Esophagus muscularis mucosa (tissue), 4 donors: ENCODE results near the gene OR2A42. TPM values are rescaled to one million over a fixed set of nuclear protein-coding genes. Genes with fewer than 3 reads are reported as not detected.
"Not testable (repeated sequence)": the region's sequence is repeated elsewhere in the genome, so short reads cannot be mapped to it uniquely, and the experiment has no call there.

ENCODE experiments used
- DNase-seq: peaks from one replicate; pipeline ENCODE4 v3.0.0-alpha.2; 2017; ENCODE audit errors: extremely low spot score
- H3K27ac ChIP-seq, 4 donors: fragments of 200-600 bp; sonication (generic); replicated peaks in 1 of 4; 1 replicate in 3 of 4; 2 replicates in 1 of 4; pipeline ENCODE4 v1.5.1; 2016 to 2019; ENCODE audit warnings: mild to moderate bottlenecking in 1 of 4
- H3K27me3 ChIP-seq, 4 donors: fragments of 200-600 bp; sonication (generic); one replicate each; pipeline versions ENCODE4 v1.5.1 to v1.6.0; 2016 to 2019
- H3K36me3 ChIP-seq, 4 donors: fragments of 200-600 bp; sonication (generic); one replicate each; pipeline ENCODE4 v1.5.1; 2016 to 2019
- H3K4me1 ChIP-seq, 4 donors: fragments of 200-600 bp; sonication (generic); one replicate each; pipeline ENCODE4 v1.5.1; 2016 to 2019
- H3K4me3 ChIP-seq, 4 donors: fragments of 200-600 bp; sonication (generic); 1 replicate in 2 of 4; 2 replicates in 2 of 4; pipeline ENCODE4 v1.5.1; 2016 to 2019; ENCODE audit warnings: mild to moderate bottlenecking in 4 of 4, moderate library complexity in 1 of 4
- H3K9me3 ChIP-seq, 4 donors: fragments of 200-600 bp; sonication (generic); 1 replicate in 3 of 4; 2 replicates in 1 of 4; pipeline ENCODE4 v1.5.1; 2016 to 2019
- EP300 ChIP-seq: sonication (generic); formaldehyde crosslinking; IDR thresholded peaks from one replicate; pipeline ENCODE4 v1.6.1; 2017; ENCODE audit warnings: antibody characterized with exemption
- POLR2A ChIP-seq: fragments of 450-650 bp; IDR thresholded peaks from one replicate; pipeline ENCODE4 v1.6.1; 2017; ENCODE audit warnings: antibody characterized with exemption, moderate library complexity, mild to moderate bottlenecking, low read depth
- POLR2AphosphoS5 ChIP-seq, 2 donors: sonication (generic); formaldehyde crosslinking; IDR thresholded peaks; one replicate each; pipeline ENCODE4 v1.6.1; 2017; ENCODE audit warnings: antibody characterized with exemption in 2 of 2
- WGBS: methylation state at CpG from one replicate; pipeline ENCODE4 v1.1.5; 2018; 5-methylcytosine and 5-hydroxymethylcytosine counted together
- intact Hi-C: fragments of 100-400 bp; cut with DNase I; formaldehyde crosslinking; loops from one replicate; pipeline ENCODE4 v1.15.1; 2023
- total RNA-seq, 4 donors: library from RNA; depleted of rRNA; stranded (reverse); fragments of >200 nt; gene quantifications; one replicate each; pipeline versions ENCODE4 v1.1.0 to v1.2.1, GENCODE V29; 2016
- TF ChIP-seq, protein P1 (sequence below), 3 experiments: fragments of 200-600 bp in 2 of 3; fragments of 450-650 bp in 1 of 3; sonication (generic) in 2 of 3; IDR thresholded peaks; one replicate each; pipeline ENCODE4 v1.5.1; 2017 to 2019; ENCODE audit warnings: antibody characterized with exemption in 3 of 3, mild to moderate bottlenecking in 2 of 3, moderate library complexity in 1 of 3

OR2A42 gene
- total RNA-seq, 4 donors from 2014 or later: 0.11 to 0.19 TPM; not detected in 2

DNA sequence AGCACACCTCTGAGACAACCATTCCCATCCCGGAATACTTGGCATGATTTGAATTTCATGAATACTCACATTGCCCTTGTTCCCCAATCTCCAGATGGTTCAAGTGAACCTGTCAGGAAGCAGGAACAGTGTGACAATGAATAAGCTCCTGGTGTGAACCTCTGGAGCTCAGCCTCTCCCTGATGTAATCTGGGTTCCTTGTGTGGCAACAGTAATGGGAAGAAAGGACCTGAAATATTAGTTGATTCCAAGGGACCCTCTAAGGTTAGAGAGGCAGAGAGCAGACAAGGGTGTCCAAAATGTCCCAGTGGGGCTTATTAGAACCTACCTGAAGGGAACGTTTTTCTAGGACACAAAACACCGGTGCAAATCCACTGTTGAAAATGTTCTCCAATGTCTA lies 16.7 kb upstream of the OR2A42 start:
- WGBS: 75% methylated on average over 3 of the region's 3 CpGs
- TF ChIP-seq EP300 (no peak), POLR2A (no peak)

DNA sequence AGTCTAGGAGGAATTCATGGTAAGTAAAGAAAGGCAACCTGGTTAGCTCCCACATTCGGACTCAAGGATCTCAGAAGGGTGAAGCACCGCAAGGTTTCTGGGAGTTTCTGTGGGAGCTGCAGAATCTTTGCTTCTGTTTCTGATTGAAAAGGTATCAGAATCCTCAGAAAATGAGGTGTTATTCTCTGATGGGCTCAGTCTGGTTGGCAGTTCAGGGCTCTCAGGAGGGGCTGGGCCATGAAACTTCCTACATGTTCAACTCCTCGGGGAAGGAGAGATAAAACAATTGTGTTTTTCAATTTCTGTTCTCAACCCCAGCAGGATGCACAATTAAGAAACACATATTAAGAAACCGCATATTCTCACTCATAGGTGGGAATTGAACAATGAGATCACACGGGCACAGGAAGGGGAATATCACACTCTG lies 16.1 kb upstream of the OR2A42 start:
- WGBS: 76% methylated on average over 5 of the region's 5 CpGs
- no peaks in the 10 kb centered on the region for H3K36me3 ChIP-seq
- H3K4me1 ChIP-seq: no peaks in the 10 kb centered on the region
- no peaks in the 10 kb centered on the region for H3K27me3 ChIP-seq
- H3K9me3 ChIP-seq: no peaks in the 10 kb centered on the region
- intact Hi-C loops: no loop called here
- H3K27ac ChIP-seq: no peak overlapping the region
- H3K4me3 ChIP-seq: no peak overlapping the region
- TF ChIP-seq EP300 (no peak), POLR2A (no peak), POLR2AphosphoS5 (IDR thresholded peaks at IDR 0.05) (no peak)
- TF ChIP-seq, protein P1, sequence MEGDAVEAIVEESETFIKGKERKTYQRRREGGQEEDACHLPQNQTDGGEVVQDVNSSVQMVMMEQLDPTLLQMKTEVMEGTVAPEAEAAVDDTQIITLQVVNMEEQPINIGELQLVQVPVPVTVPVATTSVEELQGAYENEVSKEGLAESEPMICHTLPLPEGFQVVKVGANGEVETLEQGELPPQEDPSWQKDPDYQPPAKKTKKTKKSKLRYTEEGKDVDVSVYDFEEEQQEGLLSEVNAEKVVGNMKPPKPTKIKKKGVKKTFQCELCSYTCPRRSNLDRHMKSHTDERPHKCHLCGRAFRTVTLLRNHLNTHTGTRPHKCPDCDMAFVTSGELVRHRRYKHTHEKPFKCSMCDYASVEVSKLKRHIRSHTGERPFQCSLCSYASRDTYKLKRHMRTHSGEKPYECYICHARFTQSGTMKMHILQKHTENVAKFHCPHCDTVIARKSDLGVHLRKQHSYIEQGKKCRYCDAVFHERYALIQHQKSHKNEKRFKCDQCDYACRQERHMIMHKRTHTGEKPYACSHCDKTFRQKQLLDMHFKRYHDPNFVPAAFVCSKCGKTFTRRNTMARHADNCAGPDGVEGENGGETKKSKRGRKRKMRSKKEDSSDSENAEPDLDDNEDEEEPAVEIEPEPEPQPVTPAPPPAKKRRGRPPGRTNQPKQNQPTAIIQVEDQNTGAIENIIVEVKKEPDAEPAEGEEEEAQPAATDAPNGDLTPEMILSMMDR (IDR thresholded peaks at IDR 0.05): no peak
- DNase-seq: peak; percentile 64

More for the DNA sequence above, 16.7 kb upstream of the OR2A42 start:
- Histone ChIP-seq H3K36me3 (no peaks in the 10 kb centered on the region), H3K4me1 (no peaks in the 10 kb centered on the region), H3K27me3 (no peaks in the 10 kb centered on the region), H3K4me3 (no peak overlapping the region), H3K9me3 (no peaks in the 10 kb centered on the region), H3K27ac (no peak overlapping the region)
- peak; percentile 64 for DNase-seq
- intact Hi-C loops: no loop called here

DNA sequence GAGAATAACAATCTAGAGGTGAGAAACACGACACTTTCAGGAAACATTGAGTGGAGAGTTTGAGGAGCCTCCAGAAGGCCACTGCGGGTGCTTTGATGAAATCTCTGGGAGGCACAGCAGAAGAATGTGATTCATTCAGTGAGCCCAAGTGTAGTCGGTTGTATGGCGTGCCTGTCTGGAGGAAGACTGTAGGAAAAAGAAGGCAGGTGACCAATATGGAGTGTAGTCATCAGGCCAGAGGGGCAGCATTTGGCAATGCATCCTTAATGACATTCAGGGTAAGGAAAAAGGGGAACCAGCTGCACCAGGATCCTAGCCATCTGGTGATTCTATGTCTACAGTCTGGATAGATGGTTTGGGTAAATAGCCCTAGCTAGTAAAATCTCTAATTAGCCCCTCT lies 12.9 kb upstream of the OR2A42 start:
- no CpG with 5 or more reads among the region's 4 CpGs for WGBS
- H3K4me1 ChIP-seq, H3K36me3 ChIP-seq, intact Hi-C loops, H3K9me3 ChIP-seq, H3K4me3 ChIP-seq, H3K27ac ChIP-seq, DNase-seq, H3K27me3 ChIP-seq: not testable (repeated sequence)

DNA sequence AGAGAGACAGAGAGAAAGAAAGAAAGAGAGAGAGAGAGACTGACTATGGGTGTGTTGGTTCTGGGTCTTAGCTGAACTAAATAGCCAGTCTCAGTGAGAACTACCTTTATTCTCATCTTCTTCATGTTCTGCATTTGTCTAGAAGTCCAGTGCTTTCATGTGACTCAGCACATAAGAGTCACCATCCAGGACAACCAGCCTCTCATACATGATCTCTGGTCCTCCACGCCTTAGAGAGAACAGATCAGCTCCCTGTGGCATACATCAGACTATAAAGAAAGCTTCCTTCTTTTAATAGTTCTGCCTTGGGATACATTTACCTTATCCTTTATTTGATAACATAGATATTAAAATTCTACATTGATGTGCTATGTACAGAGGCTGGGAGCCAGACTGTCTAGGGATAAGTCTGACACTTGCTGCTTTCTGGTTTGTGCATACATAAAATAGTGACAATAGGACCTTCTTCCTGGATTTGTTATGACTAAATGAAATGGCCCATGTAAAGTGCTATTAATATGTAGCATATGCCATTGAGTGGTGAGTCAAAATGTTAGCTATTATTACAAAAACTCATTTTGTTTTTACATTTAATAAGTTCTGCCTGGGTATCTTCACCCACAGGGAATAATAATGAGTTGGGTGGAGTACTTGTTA lies 8.4 kb upstream of the OR2A42 start:
- H3K9me3 ChIP-seq, H3K4me1 ChIP-seq, H3K27ac ChIP-seq, H3K4me3 ChIP-seq, H3K36me3 ChIP-seq, DNase-seq, intact Hi-C loops, H3K27me3 ChIP-seq: not testable (repeated sequence)
- no CpG with 5 or more reads among the region's 1 CpG for WGBS

DNA sequence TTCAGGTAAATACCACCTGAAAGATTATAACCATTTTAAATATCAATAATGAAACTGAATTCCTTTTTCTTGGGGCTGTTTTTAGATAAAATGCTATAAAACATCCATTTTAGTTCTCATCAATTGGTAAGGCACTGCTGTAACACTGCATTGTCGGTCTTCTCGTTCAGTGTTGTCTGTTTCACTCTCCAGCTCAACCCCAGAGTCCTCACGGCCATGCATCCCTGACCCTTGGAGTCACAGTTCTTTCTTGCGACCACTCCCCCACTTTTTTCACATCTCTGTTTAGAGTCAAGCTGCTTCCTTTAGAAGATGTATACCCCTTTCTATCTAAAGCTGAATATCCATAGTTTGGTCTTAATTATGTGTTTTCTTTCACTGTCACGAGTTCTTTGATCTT lies 7.6 kb upstream of the OR2A42 start:
- H3K27me3 ChIP-seq, H3K27ac ChIP-seq, intact Hi-C loops, H3K9me3 ChIP-seq, H3K4me1 ChIP-seq, H3K4me3 ChIP-seq, H3K36me3 ChIP-seq, DNase-seq: not testable (repeated sequence)
- WGBS: no CpG with 5 or more reads among the region's 5 CpGs

DNA sequence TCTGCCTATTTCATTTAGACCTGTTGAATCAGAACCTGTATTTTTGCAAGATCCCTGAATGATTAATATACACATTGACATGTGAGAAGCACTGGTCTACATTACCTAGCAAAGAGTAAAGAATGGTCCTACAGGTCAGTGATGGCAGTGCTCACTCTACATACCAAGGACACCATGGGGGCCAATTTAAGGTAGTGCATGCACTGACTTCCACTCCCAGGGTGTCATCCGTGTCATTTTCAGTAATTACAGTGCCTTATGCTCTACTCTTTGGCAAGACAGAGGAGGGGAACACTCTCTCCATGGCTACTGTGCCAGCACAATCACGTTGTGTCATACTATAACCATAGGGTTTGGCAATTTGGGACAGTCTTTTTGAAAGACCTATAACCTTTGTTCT lies 6.0 kb upstream of the OR2A42 start:
- DNase-seq, H3K27me3 ChIP-seq, H3K9me3 ChIP-seq, H3K27ac ChIP-seq, intact Hi-C loops, H3K36me3 ChIP-seq, H3K4me3 ChIP-seq, H3K4me1 ChIP-seq: not testable (repeated sequence)
- no CpG with 5 or more reads among the region's 2 CpGs for WGBS

DNA sequence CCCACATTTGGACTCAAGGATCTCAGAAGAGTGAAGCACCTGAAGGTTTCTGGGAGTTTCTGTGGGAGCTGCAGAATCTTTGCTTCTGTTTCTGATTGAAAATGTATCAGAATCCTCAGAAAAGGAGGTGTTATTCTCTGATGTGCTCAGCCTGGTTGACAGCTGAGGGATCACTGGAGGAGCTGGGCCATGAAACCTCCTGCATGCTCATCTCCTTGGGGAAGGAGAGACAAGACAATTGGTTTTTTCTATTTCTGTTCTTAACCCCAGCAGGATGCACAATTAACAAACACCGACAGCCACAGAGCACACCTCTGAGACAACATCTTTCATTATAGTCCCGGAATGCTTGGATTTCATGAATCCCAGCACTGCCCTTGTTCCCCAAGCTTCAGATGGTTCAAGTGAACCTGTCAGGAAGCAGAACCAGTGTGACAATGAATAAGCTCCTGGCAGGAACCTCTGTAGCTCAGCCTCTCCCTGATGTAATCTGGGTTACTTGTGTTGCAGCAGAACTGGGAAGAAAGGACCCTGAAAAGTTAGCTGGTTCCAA lies 799 bp downstream of the OR2A42 start:
- WGBS: 84% methylated on average over 2 of the region's 2 CpGs
- H3K27me3 ChIP-seq, H3K9me3 ChIP-seq, intact Hi-C loops, H3K36me3 ChIP-seq, H3K4me1 ChIP-seq, H3K4me3 ChIP-seq, H3K27ac ChIP-seq: not testable (repeated sequence)
- DNase-seq: peak; percentile 29

DNA sequence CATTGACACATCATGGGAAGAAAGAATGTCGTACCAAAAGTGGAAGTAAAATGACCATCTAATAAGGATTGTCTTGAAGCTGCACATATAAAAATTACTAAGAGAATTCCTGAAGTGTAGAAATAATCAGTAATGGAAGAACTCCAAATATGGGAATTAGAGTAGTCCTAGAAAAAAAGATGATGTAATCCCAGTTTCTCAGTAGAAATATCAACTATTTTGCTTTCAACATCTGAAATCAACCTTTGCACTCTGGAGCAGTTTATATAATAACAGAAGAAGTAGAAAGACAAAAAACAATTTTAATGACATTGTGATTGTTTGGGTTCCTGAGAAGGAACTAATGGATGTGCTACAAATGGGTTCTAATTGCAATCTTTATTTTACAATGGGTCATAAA lies 6.4 kb downstream of the OR2A42 start:
- not testable (repeated sequence) for H3K4me1 ChIP-seq
- WGBS: 77% methylated on average over 1 of the region's 1 CpG

DNA sequence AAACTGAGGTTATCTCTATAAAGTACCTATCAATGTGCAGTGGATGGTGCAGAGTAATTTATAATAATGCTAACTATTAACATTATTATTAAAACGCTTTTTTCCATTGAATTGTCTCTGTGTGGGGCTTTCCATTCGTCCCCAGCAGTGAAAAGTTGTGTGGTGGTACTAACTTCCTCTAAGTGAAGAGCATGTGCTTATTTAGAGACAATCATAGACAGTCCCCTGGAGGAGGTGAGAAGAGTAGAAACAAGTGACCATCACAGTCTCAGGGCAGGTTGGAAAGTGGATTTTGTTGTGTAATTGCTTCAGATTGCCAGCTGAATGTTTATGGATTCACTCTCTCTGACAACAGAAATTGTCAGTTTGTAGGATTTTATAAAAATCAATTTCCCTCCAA lies 8.4 kb downstream of the OR2A42 start:
- H3K27me3 ChIP-seq, H3K4me1 ChIP-seq, H3K9me3 ChIP-seq, H3K36me3 ChIP-seq, H3K4me3 ChIP-seq, H3K27ac ChIP-seq, DNase-seq, intact Hi-C loops: not testable (repeated sequence)
- WGBS: no CpG with 5 or more reads among the region's 2 CpGs

More for the DNA sequence above, 6.4 kb downstream of the OR2A42 start:
- H3K9me3 ChIP-seq, H3K27me3 ChIP-seq, H3K4me3 ChIP-seq, H3K36me3 ChIP-seq, H3K27ac ChIP-seq, DNase-seq, intact Hi-C loops: not testable (repeated sequence)

DNA sequence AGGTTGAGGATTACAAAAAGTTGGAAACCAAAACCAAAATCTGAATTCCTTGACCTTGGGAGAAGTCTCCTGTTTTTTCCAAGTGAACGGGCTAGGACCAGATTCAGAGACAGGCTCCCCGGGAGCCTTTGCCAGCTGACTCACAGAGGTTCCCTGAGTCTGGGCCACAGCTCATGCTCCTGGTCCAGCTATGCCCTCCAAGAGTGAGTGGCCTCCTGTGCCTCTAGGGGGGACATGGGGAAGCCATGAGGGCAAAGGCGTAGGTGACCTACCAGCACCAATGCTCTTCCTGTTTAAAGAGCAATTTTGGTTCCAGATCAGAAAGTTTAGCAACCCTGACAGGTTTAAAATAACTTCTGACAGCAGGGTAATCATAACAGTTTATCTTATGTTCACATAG lies 10.6 kb downstream of the OR2A42 start:
- WGBS: 60% methylated on average over 1 of the region's 3 CpGs
- H3K9me3 ChIP-seq: not testable (repeated sequence)

DNA sequence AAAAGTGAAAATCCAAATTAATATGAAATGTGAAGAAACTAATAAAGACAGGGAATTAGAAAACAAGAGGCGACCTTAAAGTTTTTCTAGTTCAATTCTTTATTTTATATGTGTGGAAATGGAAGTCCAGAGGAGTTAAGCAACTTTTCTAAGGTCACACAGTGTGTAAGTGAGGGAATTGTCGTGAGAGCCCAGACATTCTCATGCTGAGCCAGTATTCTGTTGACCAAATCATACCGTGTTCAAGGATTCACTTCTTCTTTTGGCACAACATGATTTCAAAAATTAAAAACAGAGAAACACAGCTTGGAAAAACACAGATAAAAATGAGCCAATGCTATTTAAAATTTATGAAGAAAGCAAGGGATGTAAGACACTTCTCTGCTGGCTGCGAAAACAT lies 12.5 kb downstream of the OR2A42 start:
- H3K27ac ChIP-seq, DNase-seq, intact Hi-C loops, H3K4me1 ChIP-seq, H3K36me3 ChIP-seq, H3K27me3 ChIP-seq, H3K9me3 ChIP-seq, H3K4me3 ChIP-seq: not testable (repeated sequence)
- WGBS: 73% methylated on average over 3 of the region's 4 CpGs

More for the DNA sequence above, 10.6 kb downstream of the OR2A42 start:
- intact Hi-C loops, H3K27me3 ChIP-seq, H3K36me3 ChIP-seq, H3K4me3 ChIP-seq, H3K27ac ChIP-seq, H3K4me1 ChIP-seq: not testable (repeated sequence)
- DNase-seq: peak; percentile 42

DNA sequence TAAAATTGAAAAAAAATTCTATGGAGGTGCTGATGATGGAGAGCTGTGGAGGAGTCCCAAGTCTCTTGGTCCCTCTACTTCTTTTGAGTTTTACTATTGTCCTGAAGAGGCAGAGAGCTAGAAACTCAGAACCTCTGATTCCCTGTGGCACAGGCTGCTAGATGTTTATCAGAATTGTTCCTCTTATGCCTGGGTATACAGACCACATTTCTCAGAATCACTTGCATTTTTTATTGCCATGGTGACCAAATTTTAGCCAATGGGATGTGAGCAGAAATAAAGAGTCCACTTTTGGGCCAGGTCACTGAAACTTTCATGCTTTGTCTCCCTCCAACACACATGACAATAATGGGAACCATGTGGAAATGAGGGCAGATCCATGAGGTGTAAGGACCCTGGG lies 15.7 kb downstream of the OR2A42 start:
- not testable (repeated sequence) for H3K27me3 ChIP-seq

More for the DNA sequence above, 15.7 kb downstream of the OR2A42 start:
- H3K36me3 ChIP-seq, DNase-seq, H3K4me3 ChIP-seq, H3K27ac ChIP-seq, H3K4me1 ChIP-seq, intact Hi-C loops, H3K9me3 ChIP-seq: not testable (repeated sequence)
